Osteoblast (primary cell): Measurements from ENCODE around the gene ZNF106. TPM values are rescaled to one million over a fixed set of nuclear protein-coding genes. Genes with fewer than 3 reads are reported as not detected.

ENCODE experiments used
- DNase-seq: peaks from one replicate; pipeline ENCODE4 v3.0.0; 2011; ENCODE audit warnings: low spot score, mixed read lengths; ENCODE audit not compliant: insufficient read length; ENCODE audit errors: missing footprints
- H2AFZ ChIP-seq: 2 replicates; pipeline ENCODE4 v1.6.0; 2011; ENCODE audit warnings: mild to moderate bottlenecking, low read length
- H3K27ac ChIP-seq: 2 replicates; pipeline ENCODE4 v1.5.1; 2011; ENCODE audit warnings: mild to moderate bottlenecking, low read depth, low read length, moderate library complexity
- H3K27me3 ChIP-seq: 2 replicates; pipeline ENCODE4 v1.6.0; 2012; ENCODE audit warnings: mild to moderate bottlenecking, control low read depth, inconsistent platforms, low read length, moderate library complexity; ENCODE audit not compliant: insufficient read depth
- H3K36me3 ChIP-seq: 2 replicates; pipeline ENCODE4 v1.5.1; 2011; ENCODE audit warnings: mild to moderate bottlenecking, low read length, control low read depth, moderate library complexity; ENCODE audit not compliant: insufficient read depth
- H3K4me1 ChIP-seq: 2 replicates; pipeline ENCODE4 v1.5.1; 2011; ENCODE audit warnings: mild to moderate bottlenecking, low read length, control low read depth, moderate library complexity; ENCODE audit not compliant: insufficient read depth
- H3K4me2 ChIP-seq: 2 replicates; pipeline ENCODE4 v1.6.0; 2011; ENCODE audit warnings: mild to moderate bottlenecking, low read length; ENCODE audit not compliant: insufficient read depth
- H3K4me3 ChIP-seq: fragments of 200-600 bp; sonication (generic); 3 replicates; pipeline ENCODE4 v1.5.1; 2012; ENCODE audit warnings: mild to moderate bottlenecking, low read length, inconsistent platforms; ENCODE audit not compliant: insufficient read depth
- H3K79me2 ChIP-seq: 2 replicates; pipeline ENCODE4 v1.6.0; 2012; ENCODE audit warnings: mild to moderate bottlenecking, low read length, control low read depth, inconsistent platforms; ENCODE audit not compliant: insufficient read depth
- H3K9me3 ChIP-seq: 2 replicates; pipeline ENCODE4 v1.5.1; 2011; ENCODE audit warnings: low read depth, low read length, control low read depth
- H4K20me1 ChIP-seq: 2 replicates; pipeline ENCODE4 v1.6.0; 2012; ENCODE audit warnings: mild to moderate bottlenecking, low read length, control low read depth; ENCODE audit not compliant: insufficient read depth
- total RNA-seq: library from RNA; depleted of rRNA; stranded (reverse); fragments of >200 nt; gene quantifications from 2 replicates; pipeline ENCODE4 v1.2.3, GENCODE V29; 2012
- TF ChIP-seq, protein P1 (sequence below): IDR thresholded peaks from 2 replicates; pipeline ENCODE4 v1.5.1; 2011; ENCODE audit warnings: mild to moderate bottlenecking, low read depth, low read length, moderate library complexity; ENCODE audit errors: extremely low read depth

ZNF106 gene
- total RNA-seq, 1 donor: 89.0 TPM

GRCh38 chr15:42373936-42374335 is 117.0 kb downstream of the ZNF106 start:
- Histone ChIP-seq H4K20me1 (no peaks in the 10 kb centered on the region), H3K27ac (no peak overlapping the region)
- TF ChIP-seq, protein P1, sequence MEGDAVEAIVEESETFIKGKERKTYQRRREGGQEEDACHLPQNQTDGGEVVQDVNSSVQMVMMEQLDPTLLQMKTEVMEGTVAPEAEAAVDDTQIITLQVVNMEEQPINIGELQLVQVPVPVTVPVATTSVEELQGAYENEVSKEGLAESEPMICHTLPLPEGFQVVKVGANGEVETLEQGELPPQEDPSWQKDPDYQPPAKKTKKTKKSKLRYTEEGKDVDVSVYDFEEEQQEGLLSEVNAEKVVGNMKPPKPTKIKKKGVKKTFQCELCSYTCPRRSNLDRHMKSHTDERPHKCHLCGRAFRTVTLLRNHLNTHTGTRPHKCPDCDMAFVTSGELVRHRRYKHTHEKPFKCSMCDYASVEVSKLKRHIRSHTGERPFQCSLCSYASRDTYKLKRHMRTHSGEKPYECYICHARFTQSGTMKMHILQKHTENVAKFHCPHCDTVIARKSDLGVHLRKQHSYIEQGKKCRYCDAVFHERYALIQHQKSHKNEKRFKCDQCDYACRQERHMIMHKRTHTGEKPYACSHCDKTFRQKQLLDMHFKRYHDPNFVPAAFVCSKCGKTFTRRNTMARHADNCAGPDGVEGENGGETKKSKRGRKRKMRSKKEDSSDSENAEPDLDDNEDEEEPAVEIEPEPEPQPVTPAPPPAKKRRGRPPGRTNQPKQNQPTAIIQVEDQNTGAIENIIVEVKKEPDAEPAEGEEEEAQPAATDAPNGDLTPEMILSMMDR: no peak

GRCh38 chr15:42373274-42373673 is 117.7 kb downstream of the ZNF106 start:
- no peak overlapping the region for H3K4me3 ChIP-seq
- no peaks in the 10 kb centered on the region for H4K20me1 ChIP-seq
- H3K4me2 ChIP-seq: no peak overlapping the region
- H2AFZ ChIP-seq: no peak overlapping the region
- H3K27me3 ChIP-seq: no peaks in the 10 kb centered on the region
- H3K9me3 ChIP-seq: no peaks in the 10 kb centered on the region
- DNase-seq: no peak
- no peaks in the 10 kb centered on the region for H3K4me1 ChIP-seq
- H3K36me3 ChIP-seq: no peaks in the 10 kb centered on the region
- H3K27ac ChIP-seq: no peak overlapping the region
- H3K79me2 ChIP-seq: no peaks in the 10 kb centered on the region
- TF ChIP-seq, protein P1: no peak

More at GRCh38 chr15:42373936-42374335, 117.0 kb downstream of the ZNF106 start:
- no peaks in the 10 kb centered on the region for H3K4me1 ChIP-seq
- DNase-seq: no peak
- no peaks in the 10 kb centered on the region for H3K27me3 ChIP-seq
- no peaks in the 10 kb centered on the region for H3K36me3 ChIP-seq
- H3K79me2 ChIP-seq: no peaks in the 10 kb centered on the region
- no peaks in the 10 kb centered on the region for H3K9me3 ChIP-seq
- H3K4me2 ChIP-seq: no peak overlapping the region
- no peak overlapping the region for H3K4me3 ChIP-seq
- H2AFZ ChIP-seq: no peak overlapping the region

DNA sequence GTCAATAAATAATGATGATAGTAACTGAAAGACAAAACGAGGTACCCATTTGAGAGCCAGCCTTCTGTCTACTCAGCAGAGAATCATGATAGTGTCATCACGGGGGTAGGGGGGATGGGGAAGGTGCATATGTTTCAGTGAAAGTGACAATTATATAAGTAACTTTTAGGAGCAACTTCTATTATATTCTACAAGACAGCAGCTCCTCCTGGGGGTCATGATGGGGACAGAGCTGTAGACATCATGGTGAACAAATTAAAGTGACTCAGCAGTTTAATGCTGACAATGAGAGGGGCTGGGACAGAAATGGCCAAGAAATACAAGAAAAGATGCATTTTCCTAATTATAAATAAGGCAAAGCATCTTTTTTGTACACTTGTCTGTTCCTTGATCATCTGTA is 119.8 kb downstream of the ZNF106 start:
- Histone ChIP-seq H3K27ac (no peak overlapping the region), H3K27me3 (no peaks in the 10 kb centered on the region), H3K4me3 (no peak overlapping the region), H3K36me3 (no peaks in the 10 kb centered on the region), H2AFZ (no peak overlapping the region), H4K20me1 (no peaks in the 10 kb centered on the region), H3K79me2 (no peaks in the 10 kb centered on the region), H3K4me2 (no peak overlapping the region), H3K4me1 (no peaks in the 10 kb centered on the region), H3K9me3 (no peaks in the 10 kb centered on the region)
- TF ChIP-seq, protein P1: peak; percentile 45
- no peak for DNase-seq

GRCh38 chr15:42368096-42368495 is 122.8 kb downstream of the ZNF106 start:
- no peaks in the 10 kb centered on the region for H3K9me3 ChIP-seq
- DNase-seq: no peak
- H3K4me3 ChIP-seq: no peak overlapping the region
- no peaks in the 10 kb centered on the region for H3K27me3 ChIP-seq
- H3K36me3 ChIP-seq: no peaks in the 10 kb centered on the region
- H2AFZ ChIP-seq: no peak overlapping the region
- H3K27ac ChIP-seq: no peak overlapping the region
- H3K79me2 ChIP-seq: no peaks in the 10 kb centered on the region
- TF ChIP-seq, protein P1: no peak
- no peaks in the 10 kb centered on the region for H4K20me1 ChIP-seq
- H3K4me2 ChIP-seq: no peak overlapping the region
- no peaks in the 10 kb centered on the region for H3K4me1 ChIP-seq
